Endothelial cell (in vitro differentiated cells): ENCODE results near the gene DBN1. TPM values are rescaled to one million over a fixed set of nuclear protein-coding genes. Genes with fewer than 3 reads are reported as not detected.

Experiments
- DNase-seq: peaks from one replicate; pipeline ENCODE4 v3.0.0; 2021; ENCODE audit warnings: low spot score
- H3K27ac Mint-ChIP-seq: one replicate; pipeline ENCODE4 v1.8.0; 2021; ENCODE audit warnings: mixed read lengths, inconsistent platforms; ENCODE audit not compliant: unreplicated experiment
- H3K27me3 Mint-ChIP-seq: one replicate; pipeline ENCODE4 v1.8.0; 2021; ENCODE audit warnings: mild to moderate bottlenecking, moderate library complexity, mixed read lengths, inconsistent platforms; ENCODE audit not compliant: unreplicated experiment
- H3K36me3 Mint-ChIP-seq: one replicate; pipeline ENCODE4 v1.8.0; 2021; ENCODE audit warnings: mild to moderate bottlenecking, low read depth, mixed read lengths, inconsistent platforms; ENCODE audit not compliant: unreplicated experiment
- H3K4me1 Mint-ChIP-seq: one replicate; pipeline ENCODE4 v1.8.0; 2021; ENCODE audit warnings: mild to moderate bottlenecking, mixed read lengths, inconsistent platforms; ENCODE audit not compliant: unreplicated experiment
- H3K4me3 Mint-ChIP-seq: one replicate; pipeline ENCODE4 v1.8.0; 2021; ENCODE audit warnings: mild to moderate bottlenecking, mixed read lengths, inconsistent platforms; ENCODE audit not compliant: unreplicated experiment
- H3K9me3 Mint-ChIP-seq: one replicate; pipeline ENCODE4 v1.8.0; 2021; ENCODE audit warnings: mixed read lengths, inconsistent platforms; ENCODE audit not compliant: unreplicated experiment
- total RNA-seq: library from RNA; stranded (reverse); fragmentation: NEBNext Ultra II Directional; extraction: Animal tissue kit (Norgen Biotek cat#: 25700); gene quantifications from one replicate; pipeline ENCODE4 v1.2.1, GENCODE V29; 2021; ENCODE audit not compliant: unreplicated experiment
- TF ChIP-seq, protein P1 (sequence below): fragments of 200-600 bp; sonication (generic); IDR thresholded peaks from one replicate; pipeline ENCODE4 v1.5.0; 2021; ENCODE audit warnings: antibody characterized with exemption; ENCODE audit not compliant: unreplicated experiment

The DBN1 gene
- total RNA-seq, 1 donor from 2014 or later, result 315 TPM

DNA sequence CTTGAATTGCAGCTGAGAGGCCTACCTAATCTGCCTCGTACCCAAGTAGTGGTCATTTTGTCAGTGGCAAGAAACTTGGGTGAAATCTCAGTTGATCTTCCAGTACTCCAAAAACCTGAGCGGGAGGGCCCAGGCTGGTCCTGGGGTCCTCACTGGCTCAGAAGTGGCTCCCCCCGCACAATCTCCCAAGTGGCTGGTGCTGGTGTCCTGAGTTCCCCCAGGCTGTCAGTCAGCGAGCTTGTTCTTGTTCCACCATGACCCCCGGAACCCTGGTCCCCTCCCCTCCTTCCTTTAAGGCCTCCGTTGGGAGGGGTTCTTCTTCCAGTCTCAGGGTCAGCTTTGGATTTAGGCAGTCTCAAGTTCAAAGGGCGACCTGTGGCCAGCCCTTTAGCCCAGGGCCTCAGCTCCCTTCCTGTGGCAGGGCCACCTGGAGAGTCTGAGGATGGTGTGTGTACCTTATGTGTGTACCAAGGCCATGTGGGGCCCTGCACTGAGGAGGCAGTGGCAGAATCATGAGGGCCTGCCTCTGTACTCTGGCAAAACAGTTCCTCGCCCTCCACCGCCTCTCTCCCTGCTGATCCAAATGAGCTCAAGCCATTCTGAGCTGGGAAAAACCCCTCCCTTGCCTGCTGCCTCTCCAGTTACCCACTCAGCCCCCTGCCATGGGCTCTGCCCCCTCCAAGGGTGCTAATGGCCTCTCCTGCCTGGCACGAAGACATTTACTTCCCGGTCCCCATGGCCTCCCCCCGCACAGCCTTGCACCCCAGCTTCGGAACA is 4.5 kb upstream of the DBN1 start:
- Mint-ChIP-seq H3K9me3 (no peaks in the 10 kb centered on the region), H3K4me3 (peak overlapping the region; percentile 47), H3K4me1 (peaks cover 26% of the 10 kb centered on the region), H3K36me3 (peaks cover 20% of the 10 kb centered on the region), H3K27me3 (peaks cover 30% of the 10 kb centered on the region), H3K27ac (peak overlapping the region; percentile 64)
- TF ChIP-seq, protein P1, sequence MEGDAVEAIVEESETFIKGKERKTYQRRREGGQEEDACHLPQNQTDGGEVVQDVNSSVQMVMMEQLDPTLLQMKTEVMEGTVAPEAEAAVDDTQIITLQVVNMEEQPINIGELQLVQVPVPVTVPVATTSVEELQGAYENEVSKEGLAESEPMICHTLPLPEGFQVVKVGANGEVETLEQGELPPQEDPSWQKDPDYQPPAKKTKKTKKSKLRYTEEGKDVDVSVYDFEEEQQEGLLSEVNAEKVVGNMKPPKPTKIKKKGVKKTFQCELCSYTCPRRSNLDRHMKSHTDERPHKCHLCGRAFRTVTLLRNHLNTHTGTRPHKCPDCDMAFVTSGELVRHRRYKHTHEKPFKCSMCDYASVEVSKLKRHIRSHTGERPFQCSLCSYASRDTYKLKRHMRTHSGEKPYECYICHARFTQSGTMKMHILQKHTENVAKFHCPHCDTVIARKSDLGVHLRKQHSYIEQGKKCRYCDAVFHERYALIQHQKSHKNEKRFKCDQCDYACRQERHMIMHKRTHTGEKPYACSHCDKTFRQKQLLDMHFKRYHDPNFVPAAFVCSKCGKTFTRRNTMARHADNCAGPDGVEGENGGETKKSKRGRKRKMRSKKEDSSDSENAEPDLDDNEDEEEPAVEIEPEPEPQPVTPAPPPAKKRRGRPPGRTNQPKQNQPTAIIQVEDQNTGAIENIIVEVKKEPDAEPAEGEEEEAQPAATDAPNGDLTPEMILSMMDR, result no peak
- no peak for DNase-seq

DNA sequence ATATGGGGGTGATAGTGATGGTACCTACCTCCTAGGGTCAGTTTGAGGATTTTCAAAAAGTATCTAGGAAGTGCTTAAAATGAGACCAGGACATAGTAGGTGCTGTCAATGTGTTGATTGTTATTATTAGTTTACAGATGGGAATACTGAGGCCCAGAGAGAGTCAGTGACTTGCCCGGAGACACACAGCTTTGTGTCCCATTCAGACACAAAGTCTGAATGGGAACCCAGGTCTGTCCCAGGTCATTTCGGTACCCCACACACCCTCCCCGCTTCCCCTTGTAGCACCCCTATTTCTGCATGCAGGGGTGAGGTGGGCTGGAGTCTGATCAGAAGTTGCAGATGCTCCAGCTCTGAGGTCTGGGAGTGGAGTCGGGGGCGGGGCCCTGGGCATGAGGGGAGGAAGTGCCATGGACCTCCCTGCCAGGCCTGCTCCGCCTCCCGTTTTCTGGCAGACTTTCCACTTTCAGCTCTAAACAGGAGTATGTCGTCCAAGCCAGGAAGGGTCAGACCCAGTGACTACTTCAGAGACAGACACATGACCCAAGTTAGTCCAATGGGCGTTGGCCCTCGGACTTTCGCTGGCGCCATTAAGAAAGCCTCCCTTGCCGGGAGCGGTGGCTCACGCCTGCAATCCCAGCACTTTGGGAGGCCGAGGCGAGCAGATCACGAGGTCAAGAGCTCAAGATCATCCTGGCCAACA is 3.2 kb upstream of the DBN1 start:
- Mint-ChIP-seq H3K36me3 (peaks cover 19% of the 10 kb centered on the region), H3K27me3 (peaks cover 27% of the 10 kb centered on the region), H3K4me3 (peak overlapping the region; percentile 78), H3K9me3 (no peaks in the 10 kb centered on the region), H3K4me1 (peaks cover 26% of the 10 kb centered on the region), H3K27ac (no peak overlapping the region)
- no peak for DNase-seq
- TF ChIP-seq, protein P1, result no peak

DNA sequence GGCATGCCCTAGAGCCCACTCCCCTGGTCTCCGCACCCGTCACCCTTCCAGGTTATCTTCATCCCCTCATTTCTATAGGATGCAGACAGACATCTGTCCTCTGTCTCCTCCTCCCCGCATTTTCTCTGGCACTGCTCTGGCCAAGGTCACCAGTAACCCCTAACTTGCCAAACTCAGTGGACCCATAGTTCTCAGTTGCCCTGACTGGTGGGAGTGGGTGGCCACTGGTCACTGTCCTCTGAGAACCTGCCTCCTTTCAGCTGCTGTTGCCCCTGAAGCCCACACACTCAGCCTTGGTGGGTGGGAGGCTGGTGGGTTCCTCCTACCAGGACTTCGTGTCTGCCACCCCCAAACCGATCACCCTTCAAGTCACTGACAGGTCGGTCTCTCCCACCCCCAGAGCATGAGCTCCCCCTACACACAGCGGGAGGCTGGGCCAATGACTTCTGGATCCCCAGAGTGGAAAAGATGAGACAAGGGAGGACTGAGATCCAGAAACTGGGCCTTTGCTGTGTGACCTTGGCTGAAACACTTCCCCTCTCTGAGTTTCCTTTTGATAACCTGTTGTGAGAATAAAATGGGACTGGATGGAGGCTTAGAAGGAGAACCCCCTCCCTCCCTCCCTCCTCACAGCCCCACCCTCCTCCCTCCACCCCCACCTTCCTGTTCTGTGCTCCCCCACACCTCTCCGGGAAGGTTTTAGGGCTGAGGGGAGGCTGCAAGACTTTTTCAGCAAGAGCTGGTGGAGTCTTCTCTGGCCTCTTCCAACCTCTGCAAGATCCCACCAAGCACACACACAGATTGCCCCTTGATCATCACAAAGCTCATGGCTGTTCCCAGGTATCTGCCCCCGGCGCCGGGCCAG is 2.4 kb upstream of the DBN1 start:
- Mint-ChIP-seq H3K36me3 (peaks cover 19% of the 10 kb centered on the region), H3K27ac (peak overlapping the region; percentile 53), H3K4me1 (peaks cover 35% of the 10 kb centered on the region), H3K9me3 (no peaks in the 10 kb centered on the region), H3K4me3 (peak overlapping the region; percentile 82), H3K27me3 (peaks cover 32% of the 10 kb centered on the region)
- TF ChIP-seq, protein P1, result no peak
- DNase-seq, result no peak

DNA sequence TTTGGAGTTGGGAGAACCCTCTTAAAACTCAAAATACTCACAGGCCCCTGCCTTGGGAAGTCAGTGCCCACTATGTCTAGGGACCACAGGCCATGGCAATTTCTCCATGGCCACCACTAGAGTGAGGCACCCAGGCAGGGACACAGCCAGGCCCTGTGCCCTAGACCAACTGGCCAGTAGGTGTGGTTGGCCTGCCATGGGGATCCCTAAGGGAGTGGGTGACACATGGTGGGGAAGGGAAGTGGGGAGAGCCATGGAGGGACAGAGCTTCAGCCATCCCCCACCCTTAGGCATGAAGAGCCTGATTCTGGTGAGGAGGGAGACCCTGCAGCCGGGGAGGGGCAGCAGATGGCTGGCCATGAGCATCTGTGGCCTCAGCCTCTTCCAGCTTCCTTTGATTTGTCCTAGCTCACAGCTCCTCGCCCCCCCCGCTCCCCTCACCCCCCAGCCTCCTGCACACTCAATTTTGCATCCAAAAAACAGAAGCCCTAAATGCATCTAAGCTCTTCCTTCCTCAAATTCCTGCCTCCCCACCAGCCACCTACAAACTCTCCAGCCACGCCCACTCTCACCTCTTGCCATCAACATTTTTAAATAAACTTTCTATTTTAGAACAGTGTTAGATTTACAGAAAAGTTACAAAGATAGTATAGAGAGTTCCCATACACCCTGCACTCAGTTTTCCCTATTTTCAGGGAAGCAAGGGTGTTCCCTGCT is 1.6 kb upstream of the DBN1 start:
- Mint-ChIP-seq H3K27ac (peak overlapping the region; percentile 53), H3K4me1 (peaks cover 41% of the 10 kb centered on the region)
- DNase-seq, result no peak

More for the DNA sequence above, 1.6 kb upstream of the DBN1 start:
- H3K27me3 Mint-ChIP-seq, result peaks cover 36% of the 10 kb centered on the region
- TF ChIP-seq, protein P1, result no peak
- peak overlapping the region; percentile 92 for H3K4me3 Mint-ChIP-seq
- H3K36me3 Mint-ChIP-seq, result peaks cover 24% of the 10 kb centered on the region
- no peaks in the 10 kb centered on the region for H3K9me3 Mint-ChIP-seq
